Mesenchymal stem cell (in vitro differentiated cells and primary cell): Measurements from ENCODE around the gene C4orf51.

Experiments used
- DNase-seq: peaks from one replicate; pipeline ENCODE4 v3.0.0-alpha.2; 2013
- H2AFZ ChIP-seq: one replicate; pipeline ENCODE4 v1.6.1; 2013; ENCODE audit warnings: low read depth, mild to moderate bottlenecking, control low read depth, inconsistent platforms, low read length, moderate library complexity
- H2AK5ac ChIP-seq: 2 replicates; pipeline ENCODE4 v1.6.1; 2013; ENCODE audit warnings: low read length, moderate library complexity, mild to moderate bottlenecking, inconsistent platforms; ENCODE audit not compliant: severe bottlenecking
- H2BK120ac ChIP-seq: one replicate; pipeline ENCODE4 v1.6.1; 2013; ENCODE audit warnings: low read depth, mild to moderate bottlenecking, inconsistent platforms, low read length, moderate library complexity
- H2BK12ac ChIP-seq, 2 experiments: one replicate each; pipeline ENCODE4 v1.6.1; 2013; ENCODE audit warnings: inconsistent platforms in 2 of 2, low read length in 2 of 2, mild to moderate bottlenecking in 2 of 2, moderate library complexity in 2 of 2, control low read depth in 1 of 2
- H2BK15ac ChIP-seq: one replicate; pipeline ENCODE4 v1.6.1; 2013; ENCODE audit warnings: mild to moderate bottlenecking, low read depth, inconsistent platforms; ENCODE audit not compliant: poor library complexity, severe bottlenecking
- H2BK5ac ChIP-seq: 2 replicates; pipeline ENCODE4 v1.6.1; 2013; ENCODE audit warnings: low read depth, mild to moderate bottlenecking, low read length, control low read depth, inconsistent platforms; ENCODE audit not compliant: poor library complexity, severe bottlenecking
- H3K14ac ChIP-seq, 2 experiments: one replicate each; pipeline ENCODE4 v1.6.1; 2013; ENCODE audit warnings: inconsistent platforms in 2 of 2, low read length in 2 of 2, control low read depth in 1 of 2, mild to moderate bottlenecking in 1 of 2, moderate library complexity in 1 of 2
- H3K18ac ChIP-seq, 2 experiments: one replicate each; pipeline ENCODE4 v1.6.1; 2013; ENCODE audit warnings: inconsistent platforms in 2 of 2, low read length in 2 of 2, control low read depth in 1 of 2, low read depth in 1 of 2, mild to moderate bottlenecking in 1 of 2
- H3K23ac ChIP-seq, 2 experiments: one replicate each; pipeline ENCODE4 v1.6.1; 2013; ENCODE audit warnings: inconsistent platforms in 2 of 2, low read length in 2 of 2, mild to moderate bottlenecking in 2 of 2, moderate library complexity in 2 of 2, control low read depth in 1 of 2
- H3K27ac ChIP-seq: 2 replicates; pipeline ENCODE4 v1.5.1; 2013; ENCODE audit warnings: mild to moderate bottlenecking, moderate library complexity, low read length, control low read depth, inconsistent platforms; ENCODE audit not compliant: poor library complexity, severe bottlenecking
- H3K27me3 ChIP-seq, 2 experiments: 2 replicates each; pipeline versions ENCODE4 v1.6.1 to v1.7.0; 2013; ENCODE audit warnings: low read length in 2 of 2, mild to moderate bottlenecking in 2 of 2, moderate library complexity in 2 of 2, control low read depth in 1 of 2, inconsistent platforms in 1 of 2; ENCODE audit not compliant: control insufficient read depth in 1 of 2, insufficient read depth in 1 of 2
- H3K36me3 ChIP-seq, 2 experiments: 2 replicates each; pipeline versions ENCODE4 v1.6.1 to v1.7.0; 2013; ENCODE audit warnings: low read length in 2 of 2, control low read depth in 1 of 2, inconsistent platforms in 1 of 2, low read depth in 1 of 2, mild to moderate bottlenecking in 1 of 2; ENCODE audit not compliant: insufficient read depth in 2 of 2, control insufficient read depth in 1 of 2
- H3K4ac ChIP-seq, 2 experiments: one replicate each; pipeline ENCODE4 v1.6.1; 2013; ENCODE audit warnings: inconsistent platforms in 2 of 2, low read length in 2 of 2, mild to moderate bottlenecking in 2 of 2, moderate library complexity in 2 of 2, control low read depth in 1 of 2, low read depth in 1 of 2
- H3K4me1 ChIP-seq: 2 replicates; pipeline ENCODE4 v1.6.1; 2013; ENCODE audit warnings: low read depth, low read length, control low read depth; ENCODE audit not compliant: control insufficient read depth, insufficient read depth
- H3K4me2 ChIP-seq: 2 replicates; pipeline ENCODE4 v1.6.1; 2013; ENCODE audit warnings: low read length, mild to moderate bottlenecking, inconsistent platforms; ENCODE audit not compliant: poor library complexity, severe bottlenecking
- H3K4me3 ChIP-seq, 2 experiments: 2 replicates each; pipeline versions ENCODE4 v1.5.1 to v1.7.0; 2013; ENCODE audit warnings: low read length in 2 of 2, mild to moderate bottlenecking in 2 of 2, control low read depth in 1 of 2, low read depth in 1 of 2; ENCODE audit not compliant: insufficient read depth in 1 of 2
- H3K79me1 ChIP-seq: replicated peaks from 2 replicates; pipeline ENCODE4 v1.6.1; 2013; ENCODE audit warnings: mild to moderate bottlenecking, control low read depth, low read length, inconsistent platforms; ENCODE audit not compliant: poor library complexity, severe bottlenecking
- H3K9ac ChIP-seq: 2 replicates; pipeline ENCODE4 v1.7.0; 2013; ENCODE audit warnings: mild to moderate bottlenecking, low read length, moderate library complexity
- H3K9me3 ChIP-seq: 2 replicates; pipeline ENCODE4 v1.7.0; 2013; ENCODE audit warnings: mild to moderate bottlenecking, low read length; ENCODE audit not compliant: control insufficient read depth
- H4K8ac ChIP-seq: one replicate; pipeline ENCODE4 v1.6.1; 2013; ENCODE audit warnings: inconsistent platforms, mild to moderate bottlenecking, low read length, moderate library complexity
- H4K91ac ChIP-seq: one replicate; pipeline ENCODE4 v1.6.1; 2013; ENCODE audit warnings: mild to moderate bottlenecking, low read length, inconsistent platforms
- WGBS: methylation state at CpG from one replicate; pipeline ENCODE4 v1.1.7; 2013; ENCODE audit warnings: mixed read lengths; 5-methylcytosine and 5-hydroxymethylcytosine counted together

Gene C4orf51

GRCh38 chr4:145755802-145756201 lies 75.9 kb downstream of the C4orf51 start:
- Histone ChIP-seq H3K14ac (no peak overlapping the region), H2BK120ac (no peak overlapping the region), H3K18ac (no peak overlapping the region), H3K9ac (no peak overlapping the region), H2BK12ac (no peak overlapping the region), H3K4me1 (peaks cover 3% of the 10 kb centered on the region), H3K23ac (no peak overlapping the region), H2BK5ac (no peak overlapping the region), H3K36me3 (peaks cover 11 to 14% of the 10 kb centered on the region in 2 experiments), H2AFZ (no peak overlapping the region), H3K4me3 (no peak overlapping the region), H3K9me3 (no peaks in the 10 kb centered on the region), H3K4ac (no peak overlapping the region), H2BK15ac (no peak overlapping the region), H4K91ac (no peak overlapping the region), H3K79me1 (peaks cover 7% of the 10 kb centered on the region), H4K8ac (no peak overlapping the region), H3K27me3 (no peaks in the 10 kb centered on the region), H3K27ac (no peak overlapping the region), H3K4me2 (no peak overlapping the region), H2AK5ac (no peak overlapping the region)
- DNase-seq = no peak
- 100% methylated on average over 1 of the region's 2 CpGs for WGBS

DNA sequence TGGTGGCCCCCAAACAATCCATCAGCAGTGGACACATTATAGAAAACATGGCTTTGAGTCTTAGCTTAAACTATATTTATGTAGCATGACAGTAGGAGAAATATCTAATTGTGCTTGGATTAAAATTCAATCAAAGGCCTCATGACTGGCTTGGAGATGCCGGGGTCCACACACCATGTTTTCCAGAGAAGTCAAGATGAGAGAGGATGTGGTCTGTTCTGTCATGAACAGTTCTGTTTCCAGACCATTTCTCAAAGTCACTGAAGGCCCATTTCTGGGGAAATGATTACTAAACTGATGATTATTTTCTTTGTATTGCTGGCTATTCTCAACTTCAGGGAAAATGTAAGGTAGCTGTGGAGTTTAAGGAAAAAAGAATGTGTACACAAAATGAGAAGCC lies 76.3 kb downstream of the C4orf51 start:
- H3K36me3 ChIP-seq = peaks cover 16 to 18% of the 10 kb centered on the region in 2 experiments
- no peak overlapping the region for H2BK12ac ChIP-seq
- H2AFZ ChIP-seq = no peak overlapping the region
- H3K79me1 ChIP-seq = peaks cover 7% of the 10 kb centered on the region
- peaks cover 3% of the 10 kb centered on the region for H3K4me1 ChIP-seq
- H3K9me3 ChIP-seq = no peaks in the 10 kb centered on the region
- no peak overlapping the region for H3K4me3 ChIP-seq
- H4K91ac ChIP-seq = no peak overlapping the region
- H3K4ac ChIP-seq = no peak overlapping the region
- WGBS = 96% methylated on average over 1 of the region's 1 CpG
- no peak overlapping the region for H4K8ac ChIP-seq
- no peak overlapping the region for H2BK15ac ChIP-seq
- H3K27me3 ChIP-seq = no peaks in the 10 kb centered on the region
- H3K18ac ChIP-seq = no peak overlapping the region
- no peak overlapping the region for H2BK120ac ChIP-seq
- no peak overlapping the region for H2AK5ac ChIP-seq
- H2BK5ac ChIP-seq = no peak overlapping the region
- no peak overlapping the region for H3K23ac ChIP-seq
- DNase-seq = no peak
- H3K4me2 ChIP-seq = no peak overlapping the region
- H3K14ac ChIP-seq = no peak overlapping the region
- H3K27ac ChIP-seq = no peak overlapping the region
- H3K9ac ChIP-seq = no peak overlapping the region

DNA sequence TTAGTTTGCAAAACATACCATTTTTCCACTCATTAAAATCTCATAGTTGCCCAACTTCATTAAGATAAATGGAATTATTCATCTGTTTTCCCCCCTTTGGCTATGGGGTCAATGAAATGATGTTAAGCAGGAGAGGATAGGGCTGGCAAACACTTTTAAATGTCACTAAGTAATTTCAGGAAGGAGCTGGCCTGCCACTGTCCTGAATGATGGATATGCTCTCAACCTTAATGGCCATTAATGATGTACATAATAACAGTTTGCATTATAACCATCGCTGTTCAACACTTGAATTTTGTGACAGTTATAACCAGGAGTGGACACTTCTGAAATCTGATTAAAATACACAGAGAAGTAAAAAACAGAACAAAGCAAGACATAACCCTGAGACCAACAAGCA lies 77.2 kb downstream of the C4orf51 start:
- H2AK5ac ChIP-seq = no peak overlapping the region
- no CpG with 5 or more reads among the region's 1 CpG for WGBS
- no peak overlapping the region for H3K9ac ChIP-seq
- H2BK5ac ChIP-seq = no peak overlapping the region
- peaks cover 9% of the 10 kb centered on the region for H3K79me1 ChIP-seq
- H4K8ac ChIP-seq = no peak overlapping the region
- H3K27me3 ChIP-seq = no peaks in the 10 kb centered on the region
- no peak overlapping the region for H4K91ac ChIP-seq
- H2AFZ ChIP-seq = no peak overlapping the region
- no peak overlapping the region for H3K23ac ChIP-seq
- no peaks in the 10 kb centered on the region for H3K9me3 ChIP-seq
- no peak overlapping the region for H3K4me3 ChIP-seq
- peaks cover 3% of the 10 kb centered on the region for H3K4me1 ChIP-seq
- no peak for DNase-seq
- H3K4ac ChIP-seq = no peak overlapping the region
- H2BK12ac ChIP-seq = no peak overlapping the region
- no peak overlapping the region for H2BK15ac ChIP-seq
- no peak overlapping the region for H3K4me2 ChIP-seq
- peaks cover 20 to 28% of the 10 kb centered on the region in 2 experiments for H3K36me3 ChIP-seq
- H3K14ac ChIP-seq = no peak overlapping the region
- H3K27ac ChIP-seq = no peak overlapping the region
- no peak overlapping the region for H3K18ac ChIP-seq
- H2BK120ac ChIP-seq = no peak overlapping the region

DNA sequence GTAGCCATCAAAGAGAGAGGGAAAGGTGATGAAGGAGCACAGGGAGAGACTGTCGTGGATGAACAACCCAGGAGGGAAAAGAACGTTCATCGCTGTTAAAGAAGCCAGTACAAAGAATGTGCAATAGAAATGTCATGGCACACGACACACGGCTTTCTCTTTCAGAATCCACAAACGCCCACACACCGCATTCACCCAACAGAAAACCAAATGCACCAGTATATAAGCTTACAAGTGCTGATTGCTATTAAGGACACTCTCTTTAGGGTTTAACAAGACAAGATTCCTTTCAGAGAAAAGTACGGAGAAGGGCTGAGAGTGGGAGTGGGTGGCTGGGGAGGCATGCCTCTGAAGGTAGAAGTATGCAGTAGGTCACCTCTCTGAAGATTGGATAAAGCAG lies 80.2 kb downstream of the C4orf51 start:
- Histone ChIP-seq H3K9ac (no peak overlapping the region), H3K27ac (no peak overlapping the region), H2BK12ac (no peak overlapping the region), H2AFZ (no peak overlapping the region), H3K4ac (no peak overlapping the region), H2BK5ac (no peak overlapping the region), H3K36me3 (peaks cover 46 to 52% of the 10 kb centered on the region in 2 experiments), H2BK15ac (no peak overlapping the region), H3K4me1 (peaks cover 3% of the 10 kb centered on the region), H3K23ac (no peak overlapping the region), H3K9me3 (no peaks in the 10 kb centered on the region), H4K8ac (no peak overlapping the region), H3K27me3 (no peaks in the 10 kb centered on the region), H4K91ac (no peak overlapping the region), H3K4me2 (no peak overlapping the region), H3K4me3 (no peak overlapping the region), H3K79me1 (peaks cover 12% of the 10 kb centered on the region), H2AK5ac (no peak overlapping the region), H3K18ac (no peak overlapping the region), H2BK120ac (no peak overlapping the region), H3K14ac (no peak overlapping the region)
- no peak for DNase-seq
- 95% methylated on average over 8 of the region's 8 CpGs for WGBS
